Stomach (tissue), 4 donors: ENCODE data around the gene ATAD2B.

Experiments used
- EP300 ChIP-seq: sonication (generic); formaldehyde crosslinking; IDR thresholded peaks from one replicate; pipeline ENCODE4 v1.6.1; 2017; ENCODE audit warnings: antibody characterized with exemption
- POLR2A ChIP-seq, 4 donors: fragments of 450-650 bp; IDR thresholded peaks; one replicate each; pipeline ENCODE4 v1.6.1; 2016; ENCODE audit warnings: antibody characterized with exemption in 4 of 4, control low read depth in 2 of 4, mild to moderate bottlenecking in 1 of 4, moderate library complexity in 1 of 4
- POLR2AphosphoS5 ChIP-seq, 3 donors: sonication (generic); formaldehyde crosslinking; IDR thresholded peaks; one replicate each; pipeline ENCODE4 v1.6.1; 2016; ENCODE audit warnings: antibody characterized with exemption in 3 of 3
- TF ChIP-seq, protein P1 (sequence below), 7 experiments: fragments of 450-650 bp in 4 of 7; fragments of 200-600 bp in 3 of 7; sonication (generic) in 3 of 7; IDR thresholded peaks; one replicate each; pipeline ENCODE4 v1.5.1; 2016 to 2019; ENCODE audit warnings: antibody characterized with exemption in 7 of 7, control low read depth in 2 of 7, mild to moderate bottlenecking in 1 of 7

- TF ChIP-seq, protein P1, sequence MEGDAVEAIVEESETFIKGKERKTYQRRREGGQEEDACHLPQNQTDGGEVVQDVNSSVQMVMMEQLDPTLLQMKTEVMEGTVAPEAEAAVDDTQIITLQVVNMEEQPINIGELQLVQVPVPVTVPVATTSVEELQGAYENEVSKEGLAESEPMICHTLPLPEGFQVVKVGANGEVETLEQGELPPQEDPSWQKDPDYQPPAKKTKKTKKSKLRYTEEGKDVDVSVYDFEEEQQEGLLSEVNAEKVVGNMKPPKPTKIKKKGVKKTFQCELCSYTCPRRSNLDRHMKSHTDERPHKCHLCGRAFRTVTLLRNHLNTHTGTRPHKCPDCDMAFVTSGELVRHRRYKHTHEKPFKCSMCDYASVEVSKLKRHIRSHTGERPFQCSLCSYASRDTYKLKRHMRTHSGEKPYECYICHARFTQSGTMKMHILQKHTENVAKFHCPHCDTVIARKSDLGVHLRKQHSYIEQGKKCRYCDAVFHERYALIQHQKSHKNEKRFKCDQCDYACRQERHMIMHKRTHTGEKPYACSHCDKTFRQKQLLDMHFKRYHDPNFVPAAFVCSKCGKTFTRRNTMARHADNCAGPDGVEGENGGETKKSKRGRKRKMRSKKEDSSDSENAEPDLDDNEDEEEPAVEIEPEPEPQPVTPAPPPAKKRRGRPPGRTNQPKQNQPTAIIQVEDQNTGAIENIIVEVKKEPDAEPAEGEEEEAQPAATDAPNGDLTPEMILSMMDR (IDR thresholded peaks at IDR 0.05) = no peak
- TF ChIP-seq POLR2A (IDR thresholded peaks at IDR 0.05) (no peak), POLR2AphosphoS5 (IDR thresholded peaks at IDR 0.05) (no peak), EP300 (no peak)
Measured at GRCh38 chr2:23918837-23919489, 8.0 kb downstream of the ATAD2B start.
